GM19238 (cell line): ENCODE results near the gene TESPA1.
A peak's percentile ranks its signal among the peaks of the same experiment; 100 is the strongest.

Experiments used
- DNase-seq: peaks from one replicate; pipeline ENCODE4 v3.0.0; 2011; ENCODE audit warnings: low spot score; ENCODE audit not compliant: insufficient read length

TESPA1 gene, protein sequence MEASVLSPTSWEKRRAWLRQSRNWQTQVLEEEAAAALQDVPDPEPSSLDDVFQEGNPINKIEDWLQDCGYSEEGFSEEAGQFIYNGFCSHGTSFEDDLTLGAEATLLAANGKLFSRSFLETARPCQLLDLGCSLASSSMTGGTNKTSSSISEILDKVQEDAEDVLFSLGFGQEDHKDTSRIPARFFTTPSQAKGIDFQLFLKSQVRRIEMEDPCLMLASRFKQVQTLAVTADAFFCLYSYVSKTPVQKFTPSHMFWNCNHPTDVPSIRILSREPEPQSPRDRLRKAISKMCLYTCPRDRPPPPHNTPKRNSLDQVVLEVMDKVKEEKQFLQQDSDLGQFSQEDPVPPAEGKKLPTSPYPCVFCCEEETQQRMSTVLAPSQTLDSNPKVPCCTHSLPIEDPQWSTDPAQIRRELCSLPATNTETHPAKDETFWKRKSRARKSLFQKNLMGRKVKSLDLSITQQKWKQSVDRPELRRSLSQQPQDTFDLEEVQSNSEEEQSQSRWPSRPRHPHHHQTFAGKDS

DNA sequence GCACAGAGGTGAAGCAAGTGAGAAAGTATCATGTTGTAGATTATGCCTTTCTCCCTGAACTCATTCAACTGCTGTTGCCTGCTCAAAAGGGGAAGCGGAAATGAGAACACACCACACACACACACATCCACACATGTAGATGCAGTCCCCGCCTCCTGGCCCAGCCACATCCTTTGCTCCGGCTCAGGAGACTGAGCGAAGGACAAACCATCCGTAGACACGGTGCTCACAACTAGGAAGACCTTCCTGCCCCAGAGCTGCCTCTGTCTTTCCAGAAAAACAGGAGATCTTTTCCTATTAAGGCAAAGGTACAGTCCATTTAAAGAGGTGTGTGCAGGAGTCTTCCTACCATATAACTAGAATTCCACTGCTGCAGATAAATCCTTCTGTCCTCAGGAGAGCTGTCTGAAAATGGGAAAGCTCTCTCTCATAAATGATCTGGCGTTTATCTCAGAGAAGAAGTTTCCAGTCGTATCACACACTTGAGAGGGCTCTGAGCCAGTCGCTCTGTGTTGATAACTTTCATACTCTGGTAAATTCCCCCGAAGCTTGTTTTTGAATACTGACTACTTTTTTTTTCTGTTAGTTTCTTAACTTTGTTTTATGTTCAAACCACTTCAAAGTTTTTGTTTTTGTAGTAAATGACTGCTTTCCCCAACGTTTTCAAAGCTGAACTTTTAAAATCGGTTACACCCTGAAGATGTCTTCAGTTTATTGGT, at the start of gene TESPA1:
TSS of gene TESPA1 (minus strand) at position 105 of the 719 bp plus-strand sequence. CDS start 10,200 bp downstream, outside the sequence.
- peak; percentile 69 for DNase-seq

DNA sequence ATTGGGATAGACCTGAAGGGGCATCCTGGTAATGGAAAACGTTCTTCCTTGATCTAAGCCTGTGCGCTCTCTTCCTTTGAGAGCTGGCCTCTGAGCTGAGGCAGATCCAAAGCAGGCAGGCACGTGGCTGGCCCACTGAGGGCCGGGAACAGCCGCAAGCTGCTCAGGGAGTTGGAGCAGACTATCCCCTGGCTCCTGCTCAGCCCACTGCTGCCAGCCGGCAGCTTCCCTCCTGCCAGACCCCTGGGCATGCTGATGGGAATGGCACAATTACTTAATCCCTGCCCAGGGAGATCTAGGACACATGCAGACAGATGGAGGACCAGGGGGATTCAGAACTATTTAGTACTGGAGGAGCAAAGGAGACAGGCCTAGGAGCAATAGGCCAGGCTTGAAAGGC, 49.7 kb upstream of the TESPA1 start:
- no peak for DNase-seq

- no peak for DNase-seq
Measured at GRCh38 chr12:55025508-55025907, 40.9 kb upstream of the TESPA1 start.

DNA sequence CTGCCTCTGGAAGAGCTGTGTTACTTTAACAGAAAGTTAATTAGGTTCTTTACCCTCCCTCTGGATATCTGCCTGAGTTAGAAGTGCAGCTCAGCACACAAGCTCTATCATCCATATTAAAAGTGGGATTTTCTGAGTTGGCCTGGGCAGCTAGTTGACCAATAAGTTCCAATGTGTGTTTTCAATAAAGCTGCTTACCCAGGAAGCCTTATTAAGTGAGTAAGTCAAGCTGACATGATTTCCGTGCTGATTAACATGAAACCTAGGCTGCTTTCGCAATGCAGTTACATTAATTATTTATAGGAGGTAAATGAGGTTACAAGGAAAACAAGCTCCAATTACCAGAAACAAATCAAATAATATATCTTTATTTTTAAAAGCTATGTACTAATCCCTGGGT, 40.0 kb upstream of the TESPA1 start:
- no peak for DNase-seq

DNA sequence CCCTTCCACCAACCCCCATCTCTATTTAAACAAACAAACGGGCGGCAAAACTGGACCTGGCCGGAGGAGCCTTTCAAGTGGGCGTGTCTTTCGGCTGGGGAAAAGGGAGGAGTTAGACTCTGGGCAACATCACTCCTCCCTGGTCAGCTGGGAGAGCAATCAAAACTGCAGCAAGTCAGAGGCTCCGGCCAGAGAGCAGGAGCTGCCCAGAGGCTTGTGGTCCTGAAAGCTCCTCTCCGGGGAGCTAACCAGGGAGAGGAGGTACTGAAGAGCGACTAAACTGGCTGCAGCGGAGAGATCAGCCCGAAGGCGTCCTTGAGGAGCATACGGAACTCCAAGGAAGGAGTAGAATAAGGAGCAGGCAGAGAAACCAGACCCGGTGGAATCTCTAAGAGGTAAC, 35.2 kb upstream of the TESPA1 start, which contains the start of gene NEUROD4:
TSS of gene NEUROD4 (plus strand) at position 191 of the 400 bp plus-strand sequence. CDS start 6,466 bp downstream, outside the sequence.
- no peak for DNase-seq

- no peak for DNase-seq
Measured at GRCh38 chr12:55017416-55017925, 32.9 kb upstream of the TESPA1 start.

DNA sequence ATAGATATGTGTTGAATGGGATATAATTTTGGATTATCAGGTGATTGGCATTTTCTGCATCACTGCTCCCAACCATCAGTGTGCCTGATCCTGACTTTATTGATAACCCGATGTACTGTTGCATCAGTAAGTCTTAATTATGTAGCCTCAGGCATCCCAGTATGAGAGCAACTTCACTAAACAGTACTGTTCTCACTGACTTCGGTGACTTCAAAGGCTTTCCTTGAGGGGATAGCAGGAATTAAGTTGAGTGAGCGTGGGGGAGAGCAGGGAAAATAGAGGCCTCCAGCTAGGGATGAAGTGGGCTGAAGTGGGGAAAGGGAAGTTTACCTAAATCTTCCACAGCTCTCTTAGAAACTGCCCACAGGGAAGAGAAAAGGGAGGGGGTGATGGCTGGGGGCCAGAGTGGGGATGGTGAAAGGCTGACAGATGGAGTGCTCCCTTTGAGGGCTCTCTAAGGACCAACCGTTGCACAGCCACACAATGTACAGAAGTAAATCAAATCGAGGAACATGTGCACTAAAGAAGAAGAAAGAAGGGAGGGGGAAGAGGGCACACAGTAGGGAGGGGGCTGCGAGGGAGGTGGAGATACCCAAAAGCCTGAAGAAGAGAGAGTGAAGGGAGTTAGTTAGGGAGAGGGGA, 24.5 kb upstream of the TESPA1 start:
- DNase-seq: no peak

- no peak for DNase-seq
Measured at GRCh38 chr12:55002355-55002754, 17.8 kb upstream of the TESPA1 start.

DNA sequence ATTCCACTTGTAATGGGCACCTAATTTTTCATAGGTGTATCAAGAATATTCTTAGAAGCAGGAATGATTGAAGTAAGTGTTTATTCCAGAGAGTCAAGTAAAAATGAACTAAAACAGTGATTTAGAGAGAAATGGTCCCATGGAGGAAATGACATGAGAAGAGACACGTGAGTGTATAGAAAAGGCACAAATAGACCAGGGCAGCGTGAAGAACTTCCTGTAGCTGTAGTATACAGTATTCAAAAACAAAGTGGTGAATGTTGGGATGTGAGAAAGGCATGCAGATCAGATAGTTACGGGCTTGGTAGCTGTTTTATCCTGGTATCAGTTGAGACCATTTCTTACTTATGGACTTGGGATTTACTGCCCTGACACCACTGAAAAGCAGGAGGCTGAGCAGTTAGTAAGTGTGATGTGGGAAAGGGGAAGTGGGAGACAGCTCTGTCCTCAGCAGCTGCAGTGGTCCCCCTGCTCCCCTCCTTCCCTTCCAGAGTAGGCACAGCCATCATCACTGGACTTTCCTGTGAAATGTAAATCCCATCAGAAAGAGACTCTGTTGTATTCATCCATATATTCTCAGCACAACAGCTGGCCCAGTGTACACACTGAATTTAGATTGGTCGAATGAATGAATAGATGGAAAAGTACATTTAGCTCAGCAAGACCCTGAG, 16.8 kb upstream of the TESPA1 start:
- no peak for DNase-seq

- no peak for DNase-seq
Measured at GRCh38 chr12:54998958-54999510, 14.5 kb upstream of the TESPA1 start.

DNA sequence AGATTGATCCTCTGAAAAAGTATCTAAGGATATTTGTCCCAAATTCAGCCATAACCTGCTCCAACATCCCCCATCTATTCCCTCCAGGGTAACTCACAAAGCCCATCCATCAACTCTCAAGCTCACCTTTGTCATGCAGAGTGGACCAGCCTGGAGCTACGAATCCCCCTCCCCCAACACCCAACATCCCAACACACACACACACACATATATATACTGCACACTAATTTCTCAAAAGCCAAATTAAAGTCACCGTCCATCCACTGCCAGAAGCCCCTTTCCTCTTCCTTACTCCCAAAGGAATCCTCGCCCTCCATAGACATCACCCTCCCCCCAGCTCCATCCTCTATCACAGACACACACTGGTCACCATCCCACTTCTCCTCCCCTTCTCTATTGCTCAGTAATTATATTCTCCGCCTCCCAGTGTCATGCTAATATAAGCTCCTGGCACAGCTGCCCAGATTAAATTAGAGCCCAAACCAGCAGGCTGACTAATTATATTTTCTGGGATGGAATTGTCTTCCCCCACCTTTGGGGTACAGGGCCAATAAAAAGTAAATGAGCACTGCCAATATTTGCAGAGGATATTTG, 13.5 kb upstream of the TESPA1 start:
- no peak for DNase-seq

DNA sequence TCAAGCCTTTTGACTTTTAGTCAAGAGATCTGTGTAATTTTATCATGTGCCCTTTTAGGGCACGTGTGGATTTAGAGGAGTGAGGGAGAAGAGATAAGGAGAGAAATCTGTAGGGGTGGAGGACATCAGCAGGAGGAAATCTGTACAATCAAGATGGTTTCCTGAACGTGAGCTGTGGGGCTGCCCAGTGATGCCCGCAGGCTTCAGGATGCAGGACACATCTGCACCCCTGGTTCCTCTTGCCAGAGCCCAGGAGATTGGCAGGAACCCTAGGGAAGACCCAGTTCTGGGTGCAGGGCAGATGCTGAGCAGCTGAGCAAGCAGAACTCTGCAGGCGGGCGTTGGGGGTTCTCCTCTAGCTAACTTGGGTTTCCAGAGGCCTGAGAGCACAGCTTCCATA, 11.6 kb upstream of the TESPA1 start:
- DNase-seq: no peak

- DNase-seq: no peak
Measured at GRCh38 chr12:54993181-54993835, 8.7 kb upstream of the TESPA1 start.

DNA sequence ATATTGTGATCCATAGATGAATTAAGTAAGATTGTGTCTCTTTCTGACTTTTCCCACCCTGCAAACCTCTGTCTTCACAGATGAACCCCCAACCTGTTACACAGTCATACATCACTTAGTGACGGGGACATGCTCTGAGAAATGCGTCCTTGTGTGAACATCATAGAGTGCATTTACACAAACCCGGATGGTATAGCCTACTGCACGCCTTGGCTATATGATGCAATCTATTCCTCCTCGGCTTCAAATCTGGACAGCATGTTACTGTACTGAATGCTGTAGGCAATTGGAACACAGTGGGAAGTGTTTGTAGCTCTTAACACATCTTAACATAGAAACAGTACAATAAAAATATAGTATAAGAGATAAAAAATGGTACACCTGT, 7.4 kb upstream of the TESPA1 start:
- no peak for DNase-seq

- peak; percentile 31 for DNase-seq
Measured at GRCh38 chr12:54991161-54991990, 6.8 kb upstream of the TESPA1 start.

DNA sequence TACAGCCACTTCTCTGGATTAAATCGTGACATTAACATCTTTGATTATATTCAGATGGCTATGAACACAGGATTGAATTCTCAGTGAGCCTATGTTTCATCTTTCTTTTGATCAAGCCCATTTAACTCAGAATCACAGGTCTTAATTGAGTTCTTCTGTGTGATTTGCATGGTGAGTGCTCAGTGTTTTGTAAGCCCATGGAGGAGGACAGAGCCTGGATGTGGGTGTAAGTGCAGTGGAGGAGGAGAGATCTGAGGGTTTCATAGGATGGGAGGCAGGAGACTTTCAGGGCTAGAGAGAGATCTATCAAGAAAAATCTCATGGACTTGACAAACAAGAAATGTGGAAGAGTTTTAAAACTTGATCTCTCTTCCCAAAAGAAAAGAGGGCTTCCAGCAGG, 5.3 kb upstream of the TESPA1 start:
- DNase-seq: no peak

- no peak for DNase-seq
Measured at GRCh38 chr12:54988402-54989054, 4.0 kb upstream of the TESPA1 start.

- DNase-seq: no peak
Measured at GRCh38 chr12:54987611-54988231, 3.2 kb upstream of the TESPA1 start.
